ENCODE measurements around the gene C1QB.
A peak's percentile ranks its signal among the peaks of the same experiment; 100 is the strongest.

Gene C1QB

GRCh38 chr1:22638476-22639234, 14.4 kb upstream of the C1QB start:
- H3K4me3 ChIP-seq (ENCODE audit: low read depth, low read length): no peak overlapping the region
- no peak for DNase-seq (ENCODE audit: low read depth)
- no peak for TF ChIP-seq CTCF (IDR thresholded peaks at IDR 0.05; ENCODE audit: low read depth, low read length, missing control alignments)

GRCh38 chr1:22639286-22639685, 13.8 kb upstream of the C1QB start:
- no peak overlapping the region for H3K4me3 ChIP-seq (ENCODE audit: low read depth, low read length)
- TF ChIP-seq CTCF (IDR thresholded peaks at IDR 0.05; ENCODE audit: low read depth, low read length, missing control alignments): no peak
- DNase-seq (ENCODE audit: low read depth): no peak

- no peak for TF ChIP-seq CTCF (IDR thresholded peaks at IDR 0.05; ENCODE audit: low read depth, low read length, missing control alignments)
- DNase-seq (ENCODE audit: low read depth): no peak
- no peak overlapping the region for H3K4me3 ChIP-seq (ENCODE audit: low read depth, low read length)
These were observed 11.8 kb upstream of the C1QB start for GRCh38 chr1:22641247-22641646.

- TF ChIP-seq CTCF (IDR thresholded peaks at IDR 0.05; ENCODE audit: low read depth, low read length, missing control alignments): peak; percentile 85
- no peak for DNase-seq (ENCODE audit: low read depth)
- no peak overlapping the region for H3K4me3 ChIP-seq (ENCODE audit: low read depth, low read length)
These were observed 11.0 kb upstream of the C1QB start for GRCh38 chr1:22641906-22642636.

GRCh38 chr1:22643381-22643780, 9.7 kb upstream of the C1QB start, which contains the start of gene C1QC:
Gene C1QC, plus strand, starts transcription at chr1:22643633. Its CDS starts 391 bp downstream, at chr1:22644024.
- no peak for DNase-seq (ENCODE audit: low read depth)
- TF ChIP-seq CTCF (IDR thresholded peaks at IDR 0.05; ENCODE audit: low read depth, low read length, missing control alignments): no peak
- no peak within 1 kb of the TSS for H3K4me3 ChIP-seq (ENCODE audit: low read depth, low read length)

GRCh38 chr1:22643928-22644327, 9.1 kb upstream of the C1QB start:
- no peak for DNase-seq (ENCODE audit: low read depth)
- H3K4me3 ChIP-seq (ENCODE audit: low read depth, low read length): no peak overlapping the region
- no peak for TF ChIP-seq CTCF (IDR thresholded peaks at IDR 0.05; ENCODE audit: low read depth, low read length, missing control alignments)
